BE2C (cell line): ENCODE measurements around the gene SIPA1L3.

Experiments used
- DNase-seq: peaks from one replicate; pipeline ENCODE4 v3.0.0-alpha.2; 2020
- H3K27me3 ChIP-seq: fragments of 250-450 bp; sonication (Bioruptor Pico); 2 replicates; pipeline ENCODE4 v1.5.1; 2020; ENCODE audit warnings: mild to moderate bottlenecking
- H3K36me3 ChIP-seq: fragments of 250-450 bp; sonication (Bioruptor Pico); 2 replicates; pipeline ENCODE4 v1.5.1; 2020; ENCODE audit warnings: mild to moderate bottlenecking
- H3K4me1 ChIP-seq: fragments of 250-450 bp; sonication (Bioruptor Pico); 2 replicates; pipeline ENCODE4 v1.5.1; 2020
- H3K4me3 ChIP-seq: 2 replicates; pipeline ENCODE4 v1.5.1; 2011; ENCODE audit warnings: low read depth, low read length
- H3K9me3 ChIP-seq: fragments of 250-450 bp; sonication (Bioruptor Pico); 2 replicates; pipeline ENCODE4 v1.5.1; 2020
- CTCF ChIP-seq: IDR thresholded peaks from 2 replicates; pipeline ENCODE4 v1.5.1; 2012; ENCODE audit warnings: mild to moderate bottlenecking, low read depth, low read length

Gene SIPA1L3

GRCh38 chr19:38133319-38133718 is 226.3 kb downstream of the SIPA1L3 start:
- DNase-seq, result no peak
- Histone ChIP-seq H3K9me3 (no peaks in the 10 kb centered on the region), H3K36me3 (no peaks in the 10 kb centered on the region; the same call in none of the 2 replicates), H3K27me3 (no peaks in the 10 kb centered on the region), H3K4me1 (no peaks in the 10 kb centered on the region), H3K4me3 (no peak overlapping the region)
- TF ChIP-seq CTCF, result no peak

DNA sequence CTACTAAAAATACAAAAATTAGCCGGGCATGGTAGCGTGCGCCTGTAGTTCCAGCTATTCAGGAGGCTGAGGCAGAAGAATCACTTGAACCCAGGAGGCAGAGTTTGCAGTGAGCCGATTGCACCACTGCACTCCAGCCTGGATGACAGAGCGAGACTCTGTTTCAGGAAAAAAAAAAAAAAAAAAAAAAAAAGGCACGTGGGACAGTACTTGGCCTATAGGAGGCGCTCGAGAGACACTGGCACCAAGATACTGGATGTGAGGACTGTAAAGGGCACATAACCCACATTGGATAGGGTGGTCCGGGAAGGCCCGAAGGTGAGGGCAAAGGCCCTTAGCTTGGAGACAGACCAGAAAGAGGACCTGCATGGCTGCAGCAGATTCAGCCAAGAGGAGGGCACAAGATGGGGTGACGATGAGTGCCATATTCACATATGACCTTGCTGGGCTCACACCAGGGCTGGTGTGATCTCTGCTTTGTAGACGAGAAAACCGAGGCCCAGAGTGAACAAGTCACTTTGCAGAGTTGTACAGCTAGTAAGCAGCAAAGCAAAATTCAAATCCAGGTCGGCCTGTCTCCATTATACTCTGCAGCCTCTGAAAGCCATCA is 227.6 kb downstream of the SIPA1L3 start:
- TF ChIP-seq CTCF, result peak; percentile 74
- no peaks in the 10 kb centered on the region for H3K27me3 ChIP-seq
- H3K4me1 ChIP-seq, result no peaks in the 10 kb centered on the region
- no peak overlapping the region for H3K4me3 ChIP-seq
- DNase-seq, result peak; percentile 57
- no peaks in the 10 kb centered on the region for H3K9me3 ChIP-seq
- no peaks in the 10 kb centered on the region; the same call in none of the 2 replicates for H3K36me3 ChIP-seq

DNA sequence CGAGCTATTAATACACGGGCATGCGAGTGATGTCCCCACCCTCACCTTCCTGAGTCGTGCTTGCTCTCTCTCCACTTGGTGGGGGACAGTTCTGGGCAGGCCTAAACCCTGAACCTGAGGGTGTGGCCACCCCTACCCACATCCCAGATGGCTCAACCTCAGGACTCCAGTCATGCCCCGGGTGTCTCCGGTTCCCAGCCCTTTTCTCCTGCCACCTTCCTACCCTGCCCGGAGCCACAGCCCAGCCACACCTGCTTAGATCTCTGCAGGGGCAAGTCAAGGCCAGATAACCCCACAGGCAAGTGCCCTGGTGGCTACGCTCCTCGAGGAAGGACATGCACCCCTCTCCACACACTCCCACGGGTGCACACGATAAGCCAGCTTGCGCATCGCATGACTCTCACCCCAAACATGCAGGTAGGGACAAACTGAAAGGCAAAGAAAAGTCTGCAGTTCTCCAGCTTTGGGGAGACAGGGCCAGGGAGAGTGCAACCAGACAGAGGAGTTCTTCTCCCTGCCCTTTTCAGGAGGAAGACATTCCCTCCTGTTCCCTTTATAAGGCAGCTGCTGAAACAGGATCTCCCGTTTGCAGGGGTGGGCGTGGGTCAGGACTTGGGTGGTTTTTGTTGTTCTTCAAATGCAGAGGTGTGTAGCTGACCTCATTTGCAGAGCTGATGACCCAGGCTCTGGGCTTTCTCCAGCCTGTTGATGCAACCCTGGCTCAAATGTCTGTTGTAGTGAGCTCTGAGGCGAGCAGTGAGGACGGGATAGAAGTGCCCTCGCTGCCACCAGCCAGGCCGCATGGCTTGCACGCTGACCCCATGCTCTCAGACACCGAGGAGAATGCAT is 228.4 kb downstream of the SIPA1L3 start:
- H3K36me3 ChIP-seq, result no peaks in the 10 kb centered on the region; the same call in none of the 2 replicates
- no peak for DNase-seq
- H3K27me3 ChIP-seq, result no peaks in the 10 kb centered on the region
- no peak for TF ChIP-seq CTCF
- no peaks in the 10 kb centered on the region for H3K9me3 ChIP-seq
- no peaks in the 10 kb centered on the region for H3K4me1 ChIP-seq
- H3K4me3 ChIP-seq, result no peak overlapping the region

DNA sequence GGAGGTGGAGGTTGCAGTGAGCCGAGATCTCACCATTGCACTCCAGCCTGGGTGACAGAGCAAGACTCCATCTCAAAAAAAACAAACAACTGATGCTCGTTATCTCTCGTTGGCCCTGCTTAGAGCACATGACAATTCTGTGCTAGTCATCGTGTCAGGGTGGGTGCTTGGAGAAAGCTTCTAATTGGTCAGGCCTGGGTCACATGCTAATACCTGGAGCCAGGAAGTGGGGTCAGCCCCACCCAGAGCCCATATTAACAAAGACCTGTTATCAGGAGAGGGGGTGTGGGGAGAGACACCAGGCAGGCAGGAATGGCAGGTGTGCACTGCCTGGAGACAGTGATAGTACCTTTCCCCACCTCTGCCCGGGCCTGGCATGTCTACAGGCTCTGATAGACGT is 232.1 kb downstream of the SIPA1L3 start:
- no peak for TF ChIP-seq CTCF
- DNase-seq, result no peak
- Histone ChIP-seq H3K9me3 (no peaks in the 10 kb centered on the region), H3K4me3 (no peak overlapping the region), H3K27me3 (no peaks in the 10 kb centered on the region), H3K36me3 (peaks cover 3% of the 10 kb centered on the region), H3K4me1 (no peaks in the 10 kb centered on the region)

DNA sequence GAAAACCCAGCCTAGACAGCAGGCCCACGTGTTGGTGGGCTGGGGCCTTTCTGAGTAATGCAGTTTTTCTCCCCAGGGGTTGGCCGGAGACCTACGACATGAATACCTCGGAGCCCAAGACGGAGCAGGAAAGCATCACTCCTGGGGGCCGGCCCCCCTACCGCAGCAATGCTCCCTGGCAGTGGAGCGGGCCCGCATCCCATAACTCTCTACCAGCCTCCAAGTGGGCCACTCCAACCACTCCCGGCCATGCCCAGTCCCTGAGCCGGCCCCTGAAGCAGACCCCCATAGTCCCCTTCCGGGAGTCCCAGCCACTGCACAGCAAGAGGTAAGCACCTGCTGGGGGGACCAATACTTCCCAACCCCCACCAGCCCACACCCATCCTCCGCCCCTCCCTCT is 234.1 kb downstream of the SIPA1L3 start:
- Histone ChIP-seq H3K36me3 (peaks cover 8% of the 10 kb centered on the region; the same call in 1 of the 2 replicates), H3K27me3 (no peaks in the 10 kb centered on the region), H3K4me1 (no peaks in the 10 kb centered on the region), H3K4me3 (no peak overlapping the region), H3K9me3 (no peaks in the 10 kb centered on the region)
- no peak for DNase-seq
- TF ChIP-seq CTCF, result no peak
